Osteoblast (primary cell): ENCODE data around the gene SMIM5. TPM values are rescaled to one million over a fixed set of nuclear protein-coding genes. Genes with fewer than 3 reads are reported as not detected.

ENCODE experiments used
- DNase-seq: peaks from one replicate; pipeline ENCODE4 v3.0.0; 2011; ENCODE audit warnings: low spot score, mixed read lengths; ENCODE audit not compliant: insufficient read length; ENCODE audit errors: missing footprints
- H2AFZ ChIP-seq: 2 replicates; pipeline ENCODE4 v1.6.0; 2011; ENCODE audit warnings: mild to moderate bottlenecking, low read length
- H3K27ac ChIP-seq: 2 replicates; pipeline ENCODE4 v1.5.1; 2011; ENCODE audit warnings: mild to moderate bottlenecking, low read depth, low read length, moderate library complexity
- H3K27me3 ChIP-seq: 2 replicates; pipeline ENCODE4 v1.6.0; 2012; ENCODE audit warnings: mild to moderate bottlenecking, control low read depth, inconsistent platforms, low read length, moderate library complexity; ENCODE audit not compliant: insufficient read depth
- H3K36me3 ChIP-seq: 2 replicates; pipeline ENCODE4 v1.5.1; 2011; ENCODE audit warnings: mild to moderate bottlenecking, low read length, control low read depth, moderate library complexity; ENCODE audit not compliant: insufficient read depth
- H3K4me1 ChIP-seq: 2 replicates; pipeline ENCODE4 v1.5.1; 2011; ENCODE audit warnings: mild to moderate bottlenecking, low read length, control low read depth, moderate library complexity; ENCODE audit not compliant: insufficient read depth
- H3K4me2 ChIP-seq: 2 replicates; pipeline ENCODE4 v1.6.0; 2011; ENCODE audit warnings: mild to moderate bottlenecking, low read length; ENCODE audit not compliant: insufficient read depth
- H3K4me3 ChIP-seq: fragments of 200-600 bp; sonication (generic); 3 replicates; pipeline ENCODE4 v1.5.1; 2012; ENCODE audit warnings: mild to moderate bottlenecking, low read length, inconsistent platforms; ENCODE audit not compliant: insufficient read depth
- H3K79me2 ChIP-seq: 2 replicates; pipeline ENCODE4 v1.6.0; 2012; ENCODE audit warnings: mild to moderate bottlenecking, low read length, control low read depth, inconsistent platforms; ENCODE audit not compliant: insufficient read depth
- H3K9me3 ChIP-seq: 2 replicates; pipeline ENCODE4 v1.5.1; 2011; ENCODE audit warnings: low read depth, low read length, control low read depth
- H4K20me1 ChIP-seq: 2 replicates; pipeline ENCODE4 v1.6.0; 2012; ENCODE audit warnings: mild to moderate bottlenecking, low read length, control low read depth; ENCODE audit not compliant: insufficient read depth
- total RNA-seq: library from RNA; depleted of rRNA; stranded (reverse); fragments of >200 nt; gene quantifications from 2 replicates; pipeline ENCODE4 v1.2.3, GENCODE V29; 2012
- TF ChIP-seq, protein P1 (sequence below): IDR thresholded peaks from 2 replicates; pipeline ENCODE4 v1.5.1; 2011; ENCODE audit warnings: mild to moderate bottlenecking, low read depth, low read length, moderate library complexity; ENCODE audit errors: extremely low read depth

Gene SMIM5
- total RNA-seq, 1 donor: not detected

DNA sequence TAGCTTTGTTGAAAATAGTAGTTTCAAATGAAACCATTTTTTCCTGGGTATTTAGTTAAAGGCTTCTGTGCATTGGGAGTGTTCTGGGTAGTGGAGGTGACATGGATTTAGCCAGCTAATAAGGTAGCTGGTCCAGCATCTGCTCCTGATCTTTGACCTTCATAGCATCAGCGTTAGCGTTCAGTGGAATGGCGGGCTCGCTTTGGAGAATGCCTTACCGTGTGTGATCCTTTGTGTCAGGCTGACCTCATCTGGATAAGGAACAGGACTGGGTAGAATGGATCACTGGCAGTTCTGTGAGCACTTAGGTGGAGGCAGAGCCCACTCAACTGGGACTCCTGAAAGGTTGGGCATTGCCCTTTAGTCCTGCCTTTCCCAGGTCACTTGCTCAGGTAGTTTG, 37.6 kb downstream of the SMIM5 start:
- Histone ChIP-seq H3K27me3 (no peaks in the 10 kb centered on the region), H3K4me3 (no peak overlapping the region), H3K9me3 (no peaks in the 10 kb centered on the region), H3K4me2 (no peak overlapping the region), H2AFZ (no peak overlapping the region), H3K79me2 (peaks cover 81% of the 10 kb centered on the region), H3K27ac (no peak overlapping the region), H3K36me3 (peaks cover 57% of the 10 kb centered on the region), H3K4me1 (peaks cover 22% of the 10 kb centered on the region), H4K20me1 (peaks cover 17% of the 10 kb centered on the region)
- TF ChIP-seq, protein P1, sequence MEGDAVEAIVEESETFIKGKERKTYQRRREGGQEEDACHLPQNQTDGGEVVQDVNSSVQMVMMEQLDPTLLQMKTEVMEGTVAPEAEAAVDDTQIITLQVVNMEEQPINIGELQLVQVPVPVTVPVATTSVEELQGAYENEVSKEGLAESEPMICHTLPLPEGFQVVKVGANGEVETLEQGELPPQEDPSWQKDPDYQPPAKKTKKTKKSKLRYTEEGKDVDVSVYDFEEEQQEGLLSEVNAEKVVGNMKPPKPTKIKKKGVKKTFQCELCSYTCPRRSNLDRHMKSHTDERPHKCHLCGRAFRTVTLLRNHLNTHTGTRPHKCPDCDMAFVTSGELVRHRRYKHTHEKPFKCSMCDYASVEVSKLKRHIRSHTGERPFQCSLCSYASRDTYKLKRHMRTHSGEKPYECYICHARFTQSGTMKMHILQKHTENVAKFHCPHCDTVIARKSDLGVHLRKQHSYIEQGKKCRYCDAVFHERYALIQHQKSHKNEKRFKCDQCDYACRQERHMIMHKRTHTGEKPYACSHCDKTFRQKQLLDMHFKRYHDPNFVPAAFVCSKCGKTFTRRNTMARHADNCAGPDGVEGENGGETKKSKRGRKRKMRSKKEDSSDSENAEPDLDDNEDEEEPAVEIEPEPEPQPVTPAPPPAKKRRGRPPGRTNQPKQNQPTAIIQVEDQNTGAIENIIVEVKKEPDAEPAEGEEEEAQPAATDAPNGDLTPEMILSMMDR: no peak
- DNase-seq: no peak

DNA sequence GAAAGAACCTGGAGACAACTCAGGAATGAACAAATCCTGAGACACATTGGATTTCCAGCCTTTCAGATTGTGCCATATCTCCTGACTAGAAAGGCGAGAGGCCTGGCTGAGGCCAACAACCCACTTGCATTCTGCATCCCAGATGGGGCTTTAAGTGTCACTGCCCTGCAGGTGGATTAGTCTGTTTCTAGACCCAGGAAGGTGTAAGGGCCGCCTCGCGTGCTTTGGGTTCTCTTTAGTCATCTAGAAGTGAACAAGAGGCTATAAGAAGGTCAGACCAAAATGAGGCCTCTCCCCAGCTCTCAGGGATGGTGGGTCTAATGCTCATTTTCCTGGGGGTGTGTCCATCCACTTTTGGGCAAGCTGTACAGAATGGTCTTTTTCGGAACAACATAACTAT, 38.8 kb downstream of the SMIM5 start:
- H2AFZ ChIP-seq: no peak overlapping the region
- H3K79me2 ChIP-seq: peaks cover 79% of the 10 kb centered on the region
- peaks cover 13% of the 10 kb centered on the region for H3K4me1 ChIP-seq
- no peaks in the 10 kb centered on the region for H3K9me3 ChIP-seq
- H3K4me3 ChIP-seq: no peak overlapping the region
- no peaks in the 10 kb centered on the region for H3K27me3 ChIP-seq
- DNase-seq: no peak
- peaks cover 63% of the 10 kb centered on the region for H3K36me3 ChIP-seq
- TF ChIP-seq, protein P1: no peak
- no peak overlapping the region for H3K27ac ChIP-seq
- H4K20me1 ChIP-seq: peaks cover 17% of the 10 kb centered on the region
- no peak overlapping the region for H3K4me2 ChIP-seq

DNA sequence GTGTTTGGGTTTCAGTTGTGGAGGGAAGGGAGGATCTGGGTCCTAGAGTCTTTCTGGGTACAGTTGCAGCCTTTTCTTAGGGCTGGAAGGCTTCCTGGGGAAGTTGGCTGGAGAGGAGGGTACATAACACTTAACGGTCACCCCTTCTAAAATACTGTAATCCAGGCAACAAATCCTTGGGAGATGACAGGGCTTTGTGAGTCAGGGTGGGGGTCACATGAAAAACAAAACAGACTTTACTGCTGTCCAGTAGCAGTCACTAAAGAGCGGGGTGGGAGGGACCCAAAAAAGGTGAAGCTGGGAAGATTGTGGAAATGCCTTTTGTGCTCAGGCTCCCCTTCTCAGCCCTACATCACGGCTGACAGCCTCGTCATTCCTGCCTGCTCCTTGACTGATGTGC, 40.3 kb downstream of the SMIM5 start:
- H3K79me2 ChIP-seq: peaks cover 74% of the 10 kb centered on the region
- H3K4me1 ChIP-seq: peaks cover 12% of the 10 kb centered on the region
- no peak overlapping the region for H2AFZ ChIP-seq
- TF ChIP-seq, protein P1: no peak
- H4K20me1 ChIP-seq: peaks cover 15% of the 10 kb centered on the region
- H3K4me3 ChIP-seq: no peak overlapping the region
- no peaks in the 10 kb centered on the region for H3K9me3 ChIP-seq
- H3K4me2 ChIP-seq: no peak overlapping the region
- H3K27ac ChIP-seq: no peak overlapping the region
- DNase-seq: no peak
- peaks cover 68% of the 10 kb centered on the region for H3K36me3 ChIP-seq
- no peaks in the 10 kb centered on the region for H3K27me3 ChIP-seq

DNA sequence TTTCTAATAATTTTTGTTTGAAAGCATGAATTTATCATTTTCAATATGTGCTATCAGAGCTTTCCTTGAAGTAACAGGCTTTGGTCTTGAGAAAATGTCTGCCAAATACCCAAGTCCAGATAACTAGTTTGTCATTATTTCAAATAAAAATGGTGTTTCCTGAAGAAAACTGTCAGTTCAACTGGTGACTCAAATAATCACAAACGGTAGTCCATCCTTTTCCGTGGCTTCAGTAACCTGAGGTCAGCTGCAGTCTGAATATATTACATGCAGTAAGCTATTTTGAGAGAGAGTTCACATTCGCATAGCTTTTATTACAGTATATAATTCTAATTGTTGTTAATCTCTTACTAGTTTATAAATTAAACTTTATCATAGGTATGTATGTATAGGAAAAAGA, 43.2 kb downstream of the SMIM5 start:
- Histone ChIP-seq H3K27me3 (no peaks in the 10 kb centered on the region), H3K9me3 (no peaks in the 10 kb centered on the region), H3K27ac (no peak overlapping the region), H4K20me1 (peaks cover 8% of the 10 kb centered on the region), H3K4me3 (no peak overlapping the region), H3K4me2 (no peak overlapping the region), H3K4me1 (peaks cover 20% of the 10 kb centered on the region), H2AFZ (no peak overlapping the region), H3K79me2 (peaks cover 67% of the 10 kb centered on the region), H3K36me3 (peaks cover 51% of the 10 kb centered on the region)
- no peak for DNase-seq
- TF ChIP-seq, protein P1: no peak
